Measurements from ENCODE around the gene MYOF.

- TF ChIP-seq TAF1 (IDR thresholded peaks at IDR 0.05; ENCODE audit: control insufficient read depth, extremely low read depth, insufficient read depth, low read length, severe bottlenecking) (no peak), ZSCAN29 (IDR thresholded peaks at IDR 0.05) (no peak), NCOA4 (IDR thresholded peaks at IDR 0.05; ENCODE audit: partially characterized antibody) (no peak), CTCF (IDR thresholded peaks at IDR 0.05 in 2 of 3, conservative IDR thresholded peaks at IDR 0.05 in 1 of 3; ENCODE audit: insufficient read depth in 2 of 3, low read depth in 1 of 3, low read length in 3 of 3) (no peak)
Measured at GRCh38 chr10:93281367-93281720, 200.8 kb downstream of the MYOF start.

Data from K562 (cell line).